Endothelial cell of umbilical vein (primary cell): ENCODE measurements around the gene BPHL. TPM values are rescaled to one million over a fixed set of nuclear protein-coding genes. Genes with fewer than 3 reads are reported as not detected.

Source experiments
- BruUV-seq: library from RNA; stranded (reverse); fragments of 400-500 nt; replicated peaks from 2 replicates; lab custom pipeline; 2021; lab: Mats Ljungman, UMichigan
- CTCF ChIA-PET: fragments of 300-600, 350-600 bp; sonication (Branson Sonifier 250); formaldehyde crosslinking; loops from one replicate; lab custom pipeline; 2021; ENCODE audit warnings: antibody characterized with exemption, inconsistent platforms; lab: Charles Lee
- POLR2A ChIA-PET: fragments of 300-600, 350-600 bp; sonication (Branson Sonifier 250); formaldehyde crosslinking; loops from one replicate; lab custom pipeline; 2021; ENCODE audit warnings: antibody characterized with exemption, inconsistent platforms; lab: Charles Lee
- DNase-seq: peaks from one replicate; pipeline ENCODE4 v3.0.0-alpha.2; 2011; ENCODE audit warnings: low read depth, low spot score
- FAIRE-seq: peaks from 2 replicates; lab custom pipeline; 2011; peaks lifted over from hg19 to GRCh38; lab: Jason Lieb, UNC
- H2AFZ ChIP-seq: 2 replicates; pipeline ENCODE4 v1.6.0; 2012; ENCODE audit warnings: low read depth, low read length, control low read depth, inconsistent platforms
- H3K27ac ChIP-seq: 2 replicates; pipeline ENCODE4 v1.5.1; 2011; ENCODE audit warnings: low read depth, mild to moderate bottlenecking, control low read depth, low read length, moderate library complexity; ENCODE audit not compliant: insufficient read depth
- H3K27me3 ChIP-seq, 2 experiments: 2 replicates each; pipeline versions ENCODE4 v1.6.0 to v1.6.1; 2011; ENCODE audit warnings: low read length in 2 of 2, mixed read lengths in 1 of 2; ENCODE audit not compliant: control insufficient read depth in 2 of 2, insufficient read depth in 2 of 2
- H3K36me3 ChIP-seq, 2 experiments: 2 replicates in 1 of 2; 3 replicates in 1 of 2; pipeline ENCODE4 v1.5.1; 2011; ENCODE audit warnings: low read length in 2 of 2, mild to moderate bottlenecking in 1 of 2, moderate library complexity in 1 of 2; ENCODE audit not compliant: control insufficient read depth in 2 of 2, insufficient read depth in 2 of 2; ENCODE audit errors: extremely low read depth in 1 of 2
- H3K4me1 ChIP-seq: 3 replicates; pipeline ENCODE4 v1.5.1; 2011; ENCODE audit warnings: mild to moderate bottlenecking, low read length; ENCODE audit not compliant: control insufficient read depth, insufficient read depth; ENCODE audit errors: extremely low read depth
- H3K4me2 ChIP-seq: 2 replicates; pipeline ENCODE4 v1.6.1; 2011; ENCODE audit warnings: low read length, control low read depth, mixed read lengths; ENCODE audit not compliant: insufficient read depth
- H3K4me3 ChIP-seq, 3 experiments: fragments of 200-600 bp in 1 of 3; sonication (generic), shearing (Covaris generic) in 1 of 3; replicated peaks in 1 of 3; 2 replicates each; pipeline ENCODE4 v1.5.1; 2011 to 2016; ENCODE audit warnings: control low read depth in 3 of 3, low read length in 3 of 3, mild to moderate bottlenecking in 2 of 3, inconsistent platforms in 1 of 3, low read depth in 1 of 3, moderate library complexity in 1 of 3; ENCODE audit not compliant: insufficient read depth in 1 of 3
- H3K79me2 ChIP-seq: 2 replicates; pipeline ENCODE4 v1.6.0; 2012; ENCODE audit warnings: low read length, inconsistent platforms; ENCODE audit not compliant: control insufficient read depth, insufficient read depth
- H3K9ac ChIP-seq: replicated peaks from 2 replicates; pipeline ENCODE3; 2011; ENCODE audit warnings: low read length, control low read depth; ENCODE audit not compliant: insufficient read depth; ENCODE audit errors: extremely low read depth
- H3K9me1 ChIP-seq: replicated peaks from 3 replicates; pipeline ENCODE4 v1.6.0; 2011; ENCODE audit warnings: mild to moderate bottlenecking, low read length; ENCODE audit not compliant: control insufficient read depth, insufficient read depth; ENCODE audit errors: extremely low read depth
- H3K9me3 ChIP-seq: replicated peaks from 2 replicates; pipeline ENCODE4 v1.5.1; 2012; ENCODE audit warnings: low read length, inconsistent platforms; ENCODE audit not compliant: control insufficient read depth, insufficient read depth
- H4K20me1 ChIP-seq: replicated peaks from 2 replicates; pipeline ENCODE3; 2011; ENCODE audit warnings: mild to moderate bottlenecking, low read length; ENCODE audit not compliant: control insufficient read depth, insufficient read depth; ENCODE audit errors: extremely low read depth
- EZH2 ChIP-seq: IDR thresholded peaks from 2 replicates; pipeline ENCODE4 v1.6.1; 2012; ENCODE audit warnings: borderline replicate concordance, low read depth, mild to moderate bottlenecking, moderate library complexity, low read length, inconsistent platforms; ENCODE audit not compliant: severe bottlenecking
- GATA2 ChIP-seq: IDR thresholded peaks from 2 replicates; pipeline ENCODE4 v1.7.0; 2011; ENCODE audit warnings: low read depth, mild to moderate bottlenecking, moderate library complexity, mixed read lengths, low read length; ENCODE audit not compliant: insufficient read length, insufficient read depth
- JUN ChIP-seq: IDR thresholded peaks from 2 replicates; pipeline ENCODE4 v1.6.1; 2011; ENCODE audit warnings: borderline replicate concordance, low read depth; ENCODE audit not compliant: insufficient read length, insufficient read depth
- MYC ChIP-seq: IDR thresholded peaks from one replicate; pipeline ENCODE4 v1.6.1; 2011; ENCODE audit warnings: mild to moderate bottlenecking, low read depth, low read length
- POLR2A ChIP-seq: IDR thresholded peaks from 2 replicates; pipeline ENCODE4 v1.6.1; 2012; ENCODE audit warnings: low read depth, mild to moderate bottlenecking, control low read depth, low read length
- dilution Hi-C: fragments of 300-500 bp; cut with MboI; formaldehyde crosslinking; loops from one replicate; pipeline ENCODE4 v1.15.0; 2019; ENCODE audit warnings: low sequenced_read_pairs; ENCODE audit not compliant: extremely low pct_ligation_motif_present
- intact Hi-C: fragments of 100-400 bp; cut with micrococcal nuclease; formaldehyde crosslinking; loops from one replicate; pipeline ENCODE4 v1.10.0; 2022
- polyA plus RNA-seq, 4 experiments: library from polyadenylated mRNA; depleted of rRNA in 3 of 4; stranded (reverse) in 3 of 4; unstranded in 1 of 4; fragments of >200 nt; gene quantifications; 2 replicates each; pipeline versions ENCODE4 v1.2.1 to v1.2.3, GENCODE V29; 2011 to 2012; ENCODE audit warnings: missing spikeins in 1 of 4
- total RNA-seq: library from RNA; stranded (reverse); gene quantifications from 2 replicates; pipeline ENCODE4 v1.2.3, GENCODE V29; 2021
- TF ChIP-seq, protein P1 (sequence below): IDR thresholded peaks from 2 replicates; pipeline ENCODE4 v1.6.1; 2011; ENCODE audit not compliant: insufficient read depth, insufficient read length
- TF ChIP-seq, protein P2 (sequence below), 2 donors: IDR thresholded peaks; 1 replicate in 1 of 2; 2 replicates in 1 of 2; pipeline ENCODE4 v1.5.1; 2011; ENCODE audit warnings: low read length in 2 of 2, mild to moderate bottlenecking in 2 of 2, moderate library complexity in 2 of 2, control low read depth in 1 of 2, inconsistent platforms in 1 of 2, low read depth in 1 of 2; ENCODE audit not compliant: insufficient read depth in 1 of 2; ENCODE audit errors: extremely low read depth in 1 of 2

The BPHL gene
- total and polyA plus RNA-seq, 2 donors (not counting 3 experiments of a cell fraction or from before 2014, with no cell fraction given), result 12.3 to 14.8 TPM

DNA sequence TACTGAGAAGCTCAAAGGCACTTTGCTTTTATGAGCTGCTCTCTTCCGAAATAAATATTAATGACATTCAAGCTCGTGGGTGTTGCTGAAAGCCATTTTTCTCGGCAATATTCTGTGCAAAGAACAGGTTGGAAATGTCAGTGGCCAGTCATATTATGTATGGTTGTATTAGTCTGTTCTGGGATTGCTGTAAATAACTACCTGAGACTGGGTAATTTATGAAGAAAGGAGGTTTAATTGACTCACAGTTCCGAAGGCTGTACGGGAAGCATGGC, 76.8 kb downstream of the BPHL start:
- TF ChIP-seq GATA2 (no peak), JUN (no peak), POLR2A (no peak)
- TF ChIP-seq, protein P1, sequence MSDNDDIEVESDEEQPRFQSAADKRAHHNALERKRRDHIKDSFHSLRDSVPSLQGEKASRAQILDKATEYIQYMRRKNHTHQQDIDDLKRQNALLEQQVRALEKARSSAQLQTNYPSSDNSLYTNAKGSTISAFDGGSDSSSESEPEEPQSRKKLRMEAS, result no peak
- no peaks in the 10 kb centered on the region for H4K20me1 ChIP-seq
- CTCF ChIA-PET, result interaction anchor here (1.1 to 1.8 kb wide), 3 partner anchors 30 to 70 kb away, joined by 4 to 8 read pairs (median 5); no protein-coding TSS in a partner anchor
- peaks cover 3 to 4% of the 10 kb centered on the region in 2 experiments for H3K27me3 ChIP-seq
- no peak overlapping the region for H3K9ac ChIP-seq
- no peaks in the 10 kb centered on the region for H3K9me1 ChIP-seq
- dilution Hi-C loops, result no loop called here
- DNase-seq, result no peak
- no peak overlapping the region for H3K4me2 ChIP-seq
- no peak for FAIRE-seq
- POLR2A ChIA-PET, result no interaction called here
- no peak overlapping the region for H3K27ac ChIP-seq
- H3K4me1 ChIP-seq, result peaks cover 7% of the 10 kb centered on the region
- no peaks in the 10 kb centered on the region for H3K36me3 ChIP-seq
- H3K79me2 ChIP-seq, result no peaks in the 10 kb centered on the region
- H3K4me3 ChIP-seq, result no peak overlapping the region
- intact Hi-C loops, result loop anchor here (2.0 kb wide), 1 partner anchor 69 kb away; no protein-coding TSS in a partner anchor
- BruUV-seq, result no TSS peak
- no peak overlapping the region for H2AFZ ChIP-seq
- no peaks in the 10 kb centered on the region for H3K9me3 ChIP-seq

DNA sequence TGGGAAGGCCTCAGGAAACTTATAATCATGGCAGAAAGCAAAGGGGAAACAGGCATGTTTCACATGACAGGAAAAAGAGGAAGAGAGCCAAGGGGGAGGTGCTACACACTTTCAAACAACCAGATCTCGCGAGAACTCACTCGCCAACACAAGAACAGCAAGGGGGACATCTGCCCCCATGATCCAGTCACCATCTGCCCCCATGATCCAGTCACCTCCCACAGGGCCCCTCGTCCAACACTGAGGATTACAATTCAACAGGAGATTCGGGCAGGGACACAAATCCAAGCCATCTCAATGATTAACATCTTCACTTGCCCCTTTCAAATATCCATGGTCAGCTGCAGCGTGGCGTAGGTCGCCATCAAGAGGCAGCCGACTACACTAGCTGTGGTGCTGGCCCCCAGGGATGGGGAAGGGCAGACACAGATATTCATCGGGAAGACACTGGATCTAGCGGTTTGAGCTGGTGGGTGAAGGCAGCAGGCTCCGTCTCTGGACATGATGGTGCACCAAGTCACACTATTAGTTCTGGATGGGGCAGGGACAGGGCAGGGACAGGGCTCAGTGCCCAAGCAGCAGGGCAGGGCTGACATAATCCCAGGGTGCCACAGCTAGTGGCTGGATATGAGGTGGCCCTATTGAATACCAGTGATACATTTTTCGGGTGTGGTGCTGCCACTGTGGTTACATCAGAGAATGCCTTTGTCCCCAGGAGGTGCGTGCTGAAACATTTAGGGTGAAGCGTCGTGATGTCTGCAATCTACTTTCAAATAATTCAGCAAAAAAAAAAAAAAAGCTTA, 77.4 kb downstream of the BPHL start:
- Histone ChIP-seq H4K20me1 (no peaks in the 10 kb centered on the region), H3K27ac (no peak overlapping the region), H3K4me2 (no peak overlapping the region), H3K9me3 (no peaks in the 10 kb centered on the region), H3K36me3 (no peaks in the 10 kb centered on the region), H3K79me2 (no peaks in the 10 kb centered on the region), H3K9me1 (no peaks in the 10 kb centered on the region), H2AFZ (no peak overlapping the region), H3K9ac (no peak overlapping the region), H3K4me1 (peaks cover 7% of the 10 kb centered on the region), H3K4me3 (no peak overlapping the region), H3K27me3 (peaks cover 4 to 8% of the 10 kb centered on the region in 2 experiments)
- ChIA-PET POLR2A (no interaction called here), CTCF (interaction anchor here (0.6 to 1.6 kb wide), 5 partner anchors 30 to 70 kb away, joined by 3 to 8 read pairs (median 3); no protein-coding TSS in a partner anchor)
- TF ChIP-seq EZH2 (no peak), MYC (no peak)
- TF ChIP-seq, protein P2, sequence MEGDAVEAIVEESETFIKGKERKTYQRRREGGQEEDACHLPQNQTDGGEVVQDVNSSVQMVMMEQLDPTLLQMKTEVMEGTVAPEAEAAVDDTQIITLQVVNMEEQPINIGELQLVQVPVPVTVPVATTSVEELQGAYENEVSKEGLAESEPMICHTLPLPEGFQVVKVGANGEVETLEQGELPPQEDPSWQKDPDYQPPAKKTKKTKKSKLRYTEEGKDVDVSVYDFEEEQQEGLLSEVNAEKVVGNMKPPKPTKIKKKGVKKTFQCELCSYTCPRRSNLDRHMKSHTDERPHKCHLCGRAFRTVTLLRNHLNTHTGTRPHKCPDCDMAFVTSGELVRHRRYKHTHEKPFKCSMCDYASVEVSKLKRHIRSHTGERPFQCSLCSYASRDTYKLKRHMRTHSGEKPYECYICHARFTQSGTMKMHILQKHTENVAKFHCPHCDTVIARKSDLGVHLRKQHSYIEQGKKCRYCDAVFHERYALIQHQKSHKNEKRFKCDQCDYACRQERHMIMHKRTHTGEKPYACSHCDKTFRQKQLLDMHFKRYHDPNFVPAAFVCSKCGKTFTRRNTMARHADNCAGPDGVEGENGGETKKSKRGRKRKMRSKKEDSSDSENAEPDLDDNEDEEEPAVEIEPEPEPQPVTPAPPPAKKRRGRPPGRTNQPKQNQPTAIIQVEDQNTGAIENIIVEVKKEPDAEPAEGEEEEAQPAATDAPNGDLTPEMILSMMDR (IDR thresholded peaks at IDR 0.05; ENCODE audit: extremely low read depth in 1 of 2, insufficient read depth in 1 of 2, low read depth in 1 of 2, low read length in 2 of 2), result peak in 1 of 2 donors; percentile 3
- intact Hi-C loops (loop anchor here (2.0 kb wide), 1 partner anchor 69 kb away; no protein-coding TSS in a partner anchor), dilution Hi-C loops (no loop called here)
- no peak for FAIRE-seq
- BruUV-seq, result no TSS peak
- no peak for DNase-seq
